GM23248 (cell line): Measurements from ENCODE around the gene USP6. TPM values are rescaled to one million over a fixed set of nuclear protein-coding genes. Genes with fewer than 3 reads are reported as not detected.

ENCODE experiments used
- polyA plus RNA-seq: library from polyadenylated mRNA; unstranded; fragments of >200 nt; fragmentation: Nextera tagmentation; extraction: Ambion mirVana; gene quantifications from 2 replicates; pipeline ENCODE4 v1.2.1, GENCODE V29; 2016
- small RNA-seq: library from RNA; depleted of rRNA; stranded (forward); fragments of <200 nt; gene quantifications from one replicate; pipeline ENCODE3, GENCODE V24; 2014; ENCODE audit warnings: low read depth, low replicate concordance
- total RNA-seq: library from RNA; depleted of rRNA; stranded (reverse); fragments of >200 nt; shearing (Covaris generic); gene quantifications from 2 replicates; pipeline ENCODE4 v1.2.3, GENCODE V29; 2014; rRNA removed

Gene USP6
- total and polyA plus RNA-seq, 2 experiments from 2014 or later: 0.25 TPM; not detected in 1

Small RNA genes within 50 kb of the gene (small RNA-seq; reads per million reads assigned to genes)
- gene AC012146.4: not detected

Other genes starting within 250 kb of the USP6 start
- 3.8 and 8.8 TPM in 2 replicates for gene C17orf107, start 216.5 kb upstream of the USP6 start, total RNA-seq
- 2.7 and 3.9 TPM in 2 replicates for gene C17orf107, start 216.5 kb upstream of the USP6 start, polyA plus RNA-seq
- 0.13 and 0.86 TPM in 2 replicates for gene CHRNE, start 212.9 kb upstream of the USP6 start, total RNA-seq
- gene CHRNE, start 212.9 kb upstream of the USP6 start, polyA plus RNA-seq: 0.63 and 0.84 TPM in 2 replicates
- gene GP1BA, start 183.8 kb upstream of the USP6 start, total RNA-seq: not detected in 2 replicates
- 0.18 TPM in 1 of 2 replicates, not detected in the other for gene GP1BA, start 183.8 kb upstream of the USP6 start, polyA plus RNA-seq
- gene SLC25A11, start 176.0 kb upstream of the USP6 start, total RNA-seq: 68.5 and 131 TPM in 2 replicates
- gene SLC25A11, start 176.0 kb upstream of the USP6 start, polyA plus RNA-seq: 71.4 and 73.2 TPM in 2 replicates
- gene RNF167, start 175.8 kb upstream of the USP6 start, total RNA-seq: 19.8 and 31.7 TPM in 2 replicates
- 34.2 and 36.6 TPM in 2 replicates for gene RNF167, start 175.8 kb upstream of the USP6 start, polyA plus RNA-seq
- gene PFN1, start 167.5 kb upstream of the USP6 start, total RNA-seq: 621 and 886 TPM in 2 replicates
- 2,247 and 2,282 TPM in 2 replicates for gene PFN1, start 167.5 kb upstream of the USP6 start, polyA plus RNA-seq
- 0.38 and 1.2 TPM in 2 replicates for gene ENO3, start 164.9 kb upstream of the USP6 start, total RNA-seq
- gene ENO3, start 164.9 kb upstream of the USP6 start, polyA plus RNA-seq: 3.2 and 4.1 TPM in 2 replicates
- 39.1 and 43.1 TPM in 2 replicates for gene SPAG7, start 148.2 kb upstream of the USP6 start, total RNA-seq
- 97.7 and 107 TPM in 2 replicates for gene SPAG7, start 148.2 kb upstream of the USP6 start, polyA plus RNA-seq
- gene CAMTA2, start 128.4 kb upstream of the USP6 start, total RNA-seq: 4.8 and 10.1 TPM in 2 replicates
- 26.5 and 28.8 TPM in 2 replicates for gene CAMTA2, start 128.4 kb upstream of the USP6 start, polyA plus RNA-seq
- 0.32 and 1.0 TPM in 2 replicates for gene INCA1, start 118.5 kb upstream of the USP6 start, total RNA-seq
- gene INCA1, start 118.5 kb upstream of the USP6 start, polyA plus RNA-seq: 0.51 and 1.2 TPM in 2 replicates
- 72.7 and 85.2 TPM in 2 replicates for gene KIF1C, start 118.1 kb upstream of the USP6 start, total RNA-seq
- gene KIF1C, start 118.1 kb upstream of the USP6 start, polyA plus RNA-seq: 38.5 and 39.8 TPM in 2 replicates
- 0.22 TPM in 1 of 2 replicates, not detected in the other for gene SLC52A1, start 80.6 kb upstream of the USP6 start, total RNA-seq
- gene SLC52A1, start 80.6 kb upstream of the USP6 start, polyA plus RNA-seq: not detected in 2 replicates
- 1.5 and 1.9 TPM in 2 replicates for gene ZFP3, start 37.6 kb upstream of the USP6 start, total RNA-seq
- gene ZFP3, start 37.6 kb upstream of the USP6 start, polyA plus RNA-seq: 1.8 and 2.0 TPM in 2 replicates
- gene ZNF232, start 4.2 kb upstream of the USP6 start, total RNA-seq: 5.2 and 6.1 TPM in 2 replicates
- gene ZNF232, start 4.2 kb upstream of the USP6 start, polyA plus RNA-seq: 3.8 and 5.2 TPM in 2 replicates
- 5.1 and 6.2 TPM in 2 replicates for gene ZNF594, start 75.8 kb downstream of the USP6 start, total RNA-seq
- gene ZNF594, start 75.8 kb downstream of the USP6 start, polyA plus RNA-seq: 2.2 and 3.1 TPM in 2 replicates
- gene SCIMP, start 118.8 kb downstream of the USP6 start, total RNA-seq: not detected in 2 replicates
- 0.11 and 0.30 TPM in 2 replicates for gene SCIMP, start 118.8 kb downstream of the USP6 start, polyA plus RNA-seq
- gene RABEP1, start 166.3 kb downstream of the USP6 start, total RNA-seq: 26.3 and 51.2 TPM in 2 replicates
- gene RABEP1, start 166.3 kb downstream of the USP6 start, polyA plus RNA-seq: 33.1 and 33.6 TPM in 2 replicates